ENCODE data around the gene TBC1D1. TPM values are rescaled to one million over a fixed set of nuclear protein-coding genes. Genes with fewer than 3 reads are reported as not detected.

The TBC1D1 gene
- total RNA-seq, 1 experiment from 2014 or later: 106 TPM

DNA sequence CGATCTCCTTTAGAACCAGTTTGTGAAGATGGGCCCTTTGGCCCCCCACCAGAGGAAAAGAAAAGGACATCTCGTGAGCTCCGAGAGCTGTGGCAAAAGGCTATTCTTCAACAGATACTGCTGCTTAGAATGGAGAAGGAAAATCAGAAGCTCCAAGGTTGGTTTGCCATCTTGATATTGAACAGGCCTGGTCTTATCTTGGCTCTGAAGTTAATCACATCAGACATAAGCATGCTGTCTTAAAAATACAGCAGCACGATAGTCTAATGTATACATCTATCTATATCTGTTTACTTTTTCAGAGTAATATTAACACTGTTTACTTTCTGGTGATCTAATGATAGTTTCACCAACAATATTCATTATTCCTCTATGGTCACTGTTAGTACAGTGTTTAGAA lies 199.1 kb downstream of the TBC1D1 start:
- POLR2A ChIA-PET (ENCODE audit: unreplicated experiment): no interaction called here
- intact Hi-C loops (cut with micrococcal nuclease; ENCODE audit: unreplicated experiment): no loop called here

DNA sequence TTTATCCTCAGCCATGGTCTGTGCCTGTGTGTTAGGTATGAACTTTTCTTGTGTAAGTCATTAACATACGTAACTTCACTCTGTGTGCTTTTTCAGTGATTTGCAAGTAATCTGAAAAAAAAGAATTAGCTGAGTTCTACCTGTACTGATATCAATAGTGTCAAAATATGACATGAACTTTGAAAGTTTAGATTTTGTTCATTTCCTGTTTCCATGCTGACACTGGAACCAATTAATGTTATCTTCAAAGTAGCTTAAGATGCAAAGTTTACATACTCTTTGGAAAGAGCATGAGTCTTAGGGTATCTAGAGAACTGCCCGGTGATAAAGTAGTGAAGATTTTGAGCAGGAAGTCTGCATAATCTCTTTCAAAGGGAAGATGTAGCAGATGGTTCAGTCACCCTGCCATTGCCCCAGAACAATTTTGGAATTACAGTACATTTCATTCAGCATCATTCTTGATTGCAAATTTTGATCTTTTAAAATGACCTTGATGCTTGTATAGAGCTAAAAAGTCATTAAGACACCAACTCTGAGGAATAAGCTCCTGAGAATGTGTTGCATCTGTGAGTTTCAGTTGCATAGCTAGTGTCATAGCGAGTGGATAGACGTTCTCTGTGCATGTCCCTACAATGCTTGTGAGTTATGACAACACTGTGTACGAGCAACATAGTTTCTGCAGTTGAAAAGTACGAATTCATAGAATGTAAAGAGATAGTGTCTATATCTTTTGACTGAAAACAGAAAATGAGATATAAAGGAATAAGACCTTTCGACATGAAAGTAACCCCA lies 199.8 kb downstream of the TBC1D1 start:
- DNase-seq: no peak
- POLR2A ChIA-PET (ENCODE audit: unreplicated experiment): interaction anchor here (0.6 to 0.9 kb wide), 3 partner anchors 14 to 228 kb away, joined by 3 to 4 read pairs (median 3); no protein-coding TSS in a partner anchor
- intact Hi-C loops (cut with micrococcal nuclease; ENCODE audit: unreplicated experiment): no loop called here

More for the DNA sequence above, 199.1 kb downstream of the TBC1D1 start:
- no peak for DNase-seq
- H2AFZ ChIP-seq: no peak overlapping the region
- CTCF ChIA-PET: no interaction called here
- H3K79me2 ChIP-seq (ENCODE audit: low read depth): no peaks in the 10 kb centered on the region
- no TSS peak for BruUV-seq (replicated peaks)
- H3F3A ChIP-seq (ENCODE audit: insufficient read depth, low read depth): peaks cover 6% of the 10 kb centered on the region; the same call in 1 of the 2 replicates
- H3K36me3 ChIP-seq (ENCODE audit: low read depth): 0 out of 2 replicates have a peak, but pooled peaks cover 6% of the 10 kb centered on the region
- H3K9me3 ChIP-seq (ENCODE audit: insufficient read depth, low read depth): no peaks in the 10 kb centered on the region
- TF ChIP-seq, protein P1, sequence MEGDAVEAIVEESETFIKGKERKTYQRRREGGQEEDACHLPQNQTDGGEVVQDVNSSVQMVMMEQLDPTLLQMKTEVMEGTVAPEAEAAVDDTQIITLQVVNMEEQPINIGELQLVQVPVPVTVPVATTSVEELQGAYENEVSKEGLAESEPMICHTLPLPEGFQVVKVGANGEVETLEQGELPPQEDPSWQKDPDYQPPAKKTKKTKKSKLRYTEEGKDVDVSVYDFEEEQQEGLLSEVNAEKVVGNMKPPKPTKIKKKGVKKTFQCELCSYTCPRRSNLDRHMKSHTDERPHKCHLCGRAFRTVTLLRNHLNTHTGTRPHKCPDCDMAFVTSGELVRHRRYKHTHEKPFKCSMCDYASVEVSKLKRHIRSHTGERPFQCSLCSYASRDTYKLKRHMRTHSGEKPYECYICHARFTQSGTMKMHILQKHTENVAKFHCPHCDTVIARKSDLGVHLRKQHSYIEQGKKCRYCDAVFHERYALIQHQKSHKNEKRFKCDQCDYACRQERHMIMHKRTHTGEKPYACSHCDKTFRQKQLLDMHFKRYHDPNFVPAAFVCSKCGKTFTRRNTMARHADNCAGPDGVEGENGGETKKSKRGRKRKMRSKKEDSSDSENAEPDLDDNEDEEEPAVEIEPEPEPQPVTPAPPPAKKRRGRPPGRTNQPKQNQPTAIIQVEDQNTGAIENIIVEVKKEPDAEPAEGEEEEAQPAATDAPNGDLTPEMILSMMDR (conservative IDR thresholded peaks at IDR 0.05): no peak
- no peak for TF ChIP-seq EZH2 (IDR thresholded peaks at IDR 0.05; ENCODE audit: low read depth)
- H3K4me3 ChIP-seq: no peak overlapping the region
- H3K27me3 ChIP-seq (ENCODE audit: insufficient read depth, low read depth): no peaks in the 10 kb centered on the region
- H3K27ac ChIP-seq: no peak overlapping the region
- no peak overlapping the region for H3K4me2 ChIP-seq
- H4K20me1 ChIP-seq (ENCODE audit: insufficient read depth): no peaks in the 10 kb centered on the region
- H3K9me2 ChIP-seq (ENCODE audit: insufficient read depth): no peaks in the 10 kb centered on the region; the same call in 1 of the 2 replicates
- peaks cover 13% of the 10 kb centered on the region; the same call in 1 of the 2 replicates for H3K4me1 ChIP-seq (replicated peaks; ENCODE audit: insufficient read depth)

DNA sequence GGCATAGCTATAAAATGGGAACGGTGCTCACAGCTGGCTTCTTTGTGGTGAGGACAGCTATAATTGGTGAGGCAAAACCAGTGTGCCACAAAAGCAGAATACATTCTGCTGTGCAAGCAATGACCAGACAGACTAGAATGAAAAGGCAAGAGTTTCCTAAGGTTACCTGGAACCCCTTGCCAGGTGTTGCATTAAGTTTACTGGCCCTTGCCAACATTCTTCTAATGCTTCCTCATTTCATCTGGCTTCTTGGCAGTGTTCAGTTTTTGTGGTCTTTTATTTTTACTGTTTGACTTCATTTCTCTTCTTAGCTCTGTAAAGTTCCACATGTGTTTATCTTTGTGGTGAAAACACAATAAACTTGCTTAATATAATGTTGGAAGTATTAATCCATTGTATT lies 200.8 kb downstream of the TBC1D1 start:
- Histone ChIP-seq H3K9me2 (ENCODE audit: insufficient read depth) (no peaks in the 10 kb centered on the region; the same call in 1 of the 2 replicates), H3K4me2 (no peak overlapping the region), H3K27ac (peak overlapping the region; percentile 14; the same call in 1 of the 2 replicates), H4K20me1 (ENCODE audit: insufficient read depth) (no peaks in the 10 kb centered on the region), H3K9me3 (ENCODE audit: insufficient read depth, low read depth) (no peaks in the 10 kb centered on the region), H3K36me3 (ENCODE audit: low read depth) (0 out of 2 replicates have a peak, but pooled peaks cover 6% of the 10 kb centered on the region), H2AFZ (no peak overlapping the region), H3K27me3 (ENCODE audit: insufficient read depth, low read depth) (no peaks in the 10 kb centered on the region), H3F3A (ENCODE audit: insufficient read depth, low read depth) (peaks cover 6% of the 10 kb centered on the region; the same call in 1 of the 2 replicates), H3K4me1 (replicated peaks; ENCODE audit: insufficient read depth) (peaks cover 13% of the 10 kb centered on the region; the same call in 1 of the 2 replicates), H3K4me3 (no peak overlapping the region), H3K79me2 (ENCODE audit: low read depth) (no peaks in the 10 kb centered on the region)
- peak in 1 of 2 experiments; percentile 72 for DNase-seq
- ChIA-PET POLR2A (ENCODE audit: unreplicated experiment) (interaction anchor here (0.6 to 0.9 kb wide), 2 partner anchors 13 to 227 kb away, joined by 3 read pairs; no protein-coding TSS in a partner anchor), CTCF (no interaction called here)
- no TSS peak for BruUV-seq (replicated peaks)
- TF ChIP-seq EZH2 (IDR thresholded peaks at IDR 0.05; ENCODE audit: low read depth): no peak
- TF ChIP-seq, protein P1 (conservative IDR thresholded peaks at IDR 0.05): no peak
- intact Hi-C loops (cut with micrococcal nuclease; ENCODE audit: unreplicated experiment): no loop called here

More for the DNA sequence above, 199.8 kb downstream of the TBC1D1 start:
- no peak overlapping the region for H3K27ac ChIP-seq
- no peak overlapping the region for H3K4me2 ChIP-seq
- peaks cover 13% of the 10 kb centered on the region; the same call in 1 of the 2 replicates for H3K4me1 ChIP-seq (replicated peaks; ENCODE audit: insufficient read depth)
- no peak overlapping the region for H2AFZ ChIP-seq
- no peaks in the 10 kb centered on the region for H4K20me1 ChIP-seq (ENCODE audit: insufficient read depth)
- no peaks in the 10 kb centered on the region for H3K27me3 ChIP-seq (ENCODE audit: insufficient read depth, low read depth)
- peaks cover 6% of the 10 kb centered on the region; the same call in 1 of the 2 replicates for H3F3A ChIP-seq (ENCODE audit: insufficient read depth, low read depth)
- BruUV-seq (replicated peaks): no TSS peak
- no peak for TF ChIP-seq EZH2 (IDR thresholded peaks at IDR 0.05; ENCODE audit: low read depth)
- TF ChIP-seq, protein P1 (conservative IDR thresholded peaks at IDR 0.05): no peak
- no peaks in the 10 kb centered on the region; the same call in 1 of the 2 replicates for H3K9me2 ChIP-seq (ENCODE audit: insufficient read depth)
- H3K79me2 ChIP-seq (ENCODE audit: low read depth): no peaks in the 10 kb centered on the region
- CTCF ChIA-PET: no interaction called here
- H3K36me3 ChIP-seq (ENCODE audit: low read depth): 0 out of 2 replicates have a peak, but pooled peaks cover 6% of the 10 kb centered on the region
- no peaks in the 10 kb centered on the region for H3K9me3 ChIP-seq (ENCODE audit: insufficient read depth, low read depth)
- no peak overlapping the region for H3K4me3 ChIP-seq

Measured in PC-9 (cell line).